Ishikawa (cell line): ENCODE measurements around the gene SMIM44.

Experiments used
- CEBPB ChIP-seq: IDR thresholded peaks from 2 replicates; pipeline ENCODE4 v1.6.1; 2012
- CREB1 ChIP-seq: IDR thresholded peaks from 2 replicates; pipeline ENCODE4 v1.6.1; 2012; ENCODE audit warnings: low read depth
- EGR1 ChIP-seq: IDR thresholded peaks from 2 replicates; pipeline ENCODE4 v1.6.1; 2012
- EP300 ChIP-seq: IDR thresholded peaks from 2 replicates; pipeline ENCODE4 v1.6.1; 2012; ENCODE audit warnings: borderline replicate concordance
- FOXM1 ChIP-seq: IDR thresholded peaks from 2 replicates; pipeline ENCODE4 v1.6.1; 2012; ENCODE audit warnings: low read depth, borderline replicate concordance
- MAX ChIP-seq: IDR thresholded peaks from 2 replicates; pipeline ENCODE4 v1.6.1; 2012
- NFIC ChIP-seq: IDR thresholded peaks from 2 replicates; pipeline ENCODE4 v1.6.1; 2012
- RAD21 ChIP-seq: IDR thresholded peaks from 2 replicates; pipeline ENCODE4 v1.6.1; 2012; ENCODE audit warnings: low read depth
- REST ChIP-seq: IDR thresholded peaks from 2 replicates; pipeline ENCODE4 v1.6.1; 2012; ENCODE audit warnings: low read depth, mild to moderate bottlenecking
- TAF1 ChIP-seq: IDR thresholded peaks from 2 replicates; pipeline ENCODE4 v1.6.1; 2012; ENCODE audit warnings: low read depth, mild to moderate bottlenecking
- TCF12 ChIP-seq: IDR thresholded peaks from 2 replicates; pipeline ENCODE4 v1.6.1; 2012; ENCODE audit warnings: low read depth
- TEAD4 ChIP-seq: IDR thresholded peaks from 2 replicates; pipeline ENCODE4 v1.6.1; 2012
- USF1 ChIP-seq: IDR thresholded peaks from 2 replicates; pipeline ENCODE4 v1.6.1; 2012
- YY1 ChIP-seq: IDR thresholded peaks from 2 replicates; pipeline ENCODE4 v1.6.1; 2012; ENCODE audit warnings: low read depth
- ZBTB7A ChIP-seq: IDR thresholded peaks from 2 replicates; pipeline ENCODE4 v1.6.1; 2012; ENCODE audit warnings: low read depth

The SMIM44 gene

GRCh38 chr19:3514930-3515329, 31.7 kb upstream of the SMIM44 start:
- TF ChIP-seq MAX (no peak), USF1 (no peak), EGR1 (no peak), TAF1 (no peak), CEBPB (no peak), TEAD4 (no peak), YY1 (no peak), ZBTB7A (no peak), TCF12 (no peak), RAD21 (no peak), REST (no peak), NFIC (no peak), EP300 (no peak), FOXM1 (no peak), CREB1 (no peak)

- TF ChIP-seq RAD21 (no peak), MAX (no peak), CREB1 (no peak), NFIC (no peak), ZBTB7A (no peak), TCF12 (no peak), YY1 (no peak), CEBPB (no peak), TEAD4 (no peak), EP300 (no peak), FOXM1 (no peak), REST (no peak), USF1 (no peak), TAF1 (no peak), EGR1 (no peak)
These were observed 30.2 kb upstream of the SMIM44 start for GRCh38 chr19:3513229-3514140.

- TF ChIP-seq NFIC, result no peak
These were observed 29.5 kb upstream of the SMIM44 start for GRCh38 chr19:3512562-3513228.

- TF ChIP-seq ZBTB7A (no peak), TEAD4 (no peak), MAX (no peak), TAF1 (no peak), RAD21 (no peak), TCF12 (no peak), EGR1 (no peak), EP300 (no peak)
These were observed 28.4 kb upstream of the SMIM44 start for GRCh38 chr19:3511506-3512251.

GRCh38 chr19:3510727-3511126, 27.5 kb upstream of the SMIM44 start:
- TF ChIP-seq NFIC (no peak), REST (no peak), CEBPB (no peak), YY1 (no peak), CREB1 (no peak)
